Skeletal muscle tissue (tissue), 4 donors: Measurements from ENCODE around the gene LUC7L. TPM values are rescaled to one million over a fixed set of nuclear protein-coding genes. Genes with fewer than 3 reads are reported as not detected.

Experiments
- H3K27ac ChIP-seq: one replicate; pipeline ENCODE4 v1.7.0; 2013; ENCODE audit warnings: mild to moderate bottlenecking, low read depth, low read length, inconsistent platforms
- H3K27me3 ChIP-seq, 3 donors: one replicate each; pipeline ENCODE4 v1.7.0; 2013; ENCODE audit warnings: low read length in 3 of 3; ENCODE audit not compliant: control insufficient read depth in 3 of 3, insufficient read depth in 3 of 3
- H3K36me3 ChIP-seq, 3 donors: one replicate each; pipeline ENCODE4 v1.7.0; 2013; ENCODE audit warnings: low read length in 3 of 3; ENCODE audit not compliant: control insufficient read depth in 3 of 3, insufficient read depth in 3 of 3
- H3K4me1 ChIP-seq, 3 donors: one replicate each; pipeline ENCODE4 v1.7.0; 2013; ENCODE audit warnings: low read length in 3 of 3, mild to moderate bottlenecking in 3 of 3; ENCODE audit not compliant: control insufficient read depth in 3 of 3, insufficient read depth in 3 of 3
- H3K4me3 ChIP-seq, 3 donors: one replicate each; pipeline ENCODE4 v1.7.0; 2013; ENCODE audit warnings: low read length in 3 of 3
- H3K9ac ChIP-seq, 3 donors: one replicate each; pipeline ENCODE4 v1.7.0; 2013; ENCODE audit warnings: low read length in 3 of 3, mild to moderate bottlenecking in 3 of 3, moderate library complexity in 2 of 3, low read depth in 1 of 3
- H3K9me3 ChIP-seq, 3 donors: one replicate each; pipeline ENCODE4 v1.7.0; 2013; ENCODE audit warnings: low read length in 3 of 3; ENCODE audit not compliant: control insufficient read depth in 3 of 3
- total RNA-seq: library from RNA; depleted of rRNA; stranded (reverse); fragments of >200 nt; gene quantifications from one replicate; pipeline ENCODE4 v1.2.3, GENCODE V29; 2014
- donor health status: Osteomylitis.

LUC7L gene
- total RNA-seq, 1 donor from 2014 or later = 38.1 TPM

DNA sequence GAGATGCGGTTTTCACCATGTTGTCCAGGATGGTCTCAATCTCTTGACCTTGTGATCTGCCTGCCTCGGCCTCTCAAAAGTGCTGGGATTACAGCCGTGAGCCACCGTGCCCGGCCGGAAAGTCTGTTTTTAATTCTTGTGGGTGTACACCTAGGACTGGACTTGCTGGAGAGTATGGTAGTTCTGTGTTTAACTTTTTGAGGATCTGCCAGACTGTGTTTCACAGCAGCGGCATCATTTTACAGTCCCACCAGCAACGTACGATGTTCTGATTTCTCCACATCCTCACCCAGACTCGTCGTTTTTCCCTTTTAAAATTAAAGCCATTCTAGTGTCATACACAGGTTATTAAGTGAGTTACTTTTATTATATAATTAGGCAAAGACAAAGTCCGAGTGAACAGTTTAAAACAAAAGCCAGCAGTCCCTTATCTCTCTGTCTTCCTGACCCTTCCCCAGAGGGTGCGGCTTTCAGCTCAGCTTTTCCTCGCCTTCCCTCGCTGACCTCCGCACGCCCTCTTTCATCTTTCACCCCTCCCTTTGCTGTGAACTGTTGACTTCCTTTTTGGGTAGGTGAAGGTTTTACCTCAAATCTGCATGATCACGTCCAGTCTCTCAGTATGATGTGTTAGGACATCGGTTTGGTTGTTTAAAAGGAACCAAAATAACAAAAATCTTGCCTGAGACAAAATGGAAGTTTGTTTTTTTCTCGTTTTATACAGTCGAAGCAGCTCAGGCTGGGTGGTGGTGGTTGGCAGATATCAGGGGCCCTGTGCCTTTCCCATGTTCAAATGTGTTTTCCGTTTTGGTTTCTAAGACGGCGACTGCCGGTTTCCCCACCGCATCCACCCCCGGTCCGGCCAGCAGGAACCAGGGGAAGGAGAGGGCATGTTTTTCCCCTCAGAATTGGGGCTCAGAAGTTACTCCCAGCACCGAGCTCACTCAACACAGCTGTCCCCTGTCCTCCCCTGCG, 23.4 kb upstream of the LUC7L start:
- H3K27ac ChIP-seq = no peak overlapping the region
- H3K4me3 ChIP-seq = no peak overlapping the region
- peaks cover 38 to 42% (median 38%) of the 10 kb centered on the region in 3 donors for H3K36me3 ChIP-seq
- peaks cover 0 to 2% (median 0%) of the 10 kb centered on the region in 3 donors for H3K4me1 ChIP-seq
- no peaks in the 10 kb centered on the region for H3K27me3 ChIP-seq
- H3K9ac ChIP-seq = peak overlapping the region in 1 of 3 donors; percentile 21
- H3K9me3 ChIP-seq = no peaks in the 10 kb centered on the region

DNA sequence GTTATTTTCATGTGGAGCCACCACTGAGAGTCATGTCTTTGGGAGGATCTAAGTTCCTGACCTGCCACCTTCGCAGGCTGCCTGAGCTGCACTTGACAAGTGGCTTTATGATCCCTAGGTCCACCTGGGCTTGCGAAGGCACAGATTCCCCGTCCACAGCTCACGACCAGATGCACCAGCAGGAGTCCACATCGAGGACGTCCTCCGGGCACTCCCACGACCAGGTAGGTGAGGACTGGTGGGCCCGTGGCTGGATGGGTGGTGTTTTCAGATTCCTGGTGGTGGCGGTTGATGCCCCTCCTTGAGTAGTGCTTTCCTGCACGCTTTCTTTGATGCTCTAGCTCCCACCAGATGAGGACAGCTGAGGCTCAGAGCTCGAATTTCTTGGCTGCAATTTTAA, 20.2 kb upstream of the LUC7L start:
- Histone ChIP-seq H3K4me1 (peaks cover 0 to 2% (median 0%) of the 10 kb centered on the region in 3 donors), H3K9me3 (no peaks in the 10 kb centered on the region), H3K36me3 (peaks cover 25 to 27% (median 25%) of the 10 kb centered on the region in 3 donors), H3K9ac (no peak overlapping the region), H3K27ac (no peak overlapping the region), H3K27me3 (no peaks in the 10 kb centered on the region), H3K4me3 (no peak overlapping the region)

DNA sequence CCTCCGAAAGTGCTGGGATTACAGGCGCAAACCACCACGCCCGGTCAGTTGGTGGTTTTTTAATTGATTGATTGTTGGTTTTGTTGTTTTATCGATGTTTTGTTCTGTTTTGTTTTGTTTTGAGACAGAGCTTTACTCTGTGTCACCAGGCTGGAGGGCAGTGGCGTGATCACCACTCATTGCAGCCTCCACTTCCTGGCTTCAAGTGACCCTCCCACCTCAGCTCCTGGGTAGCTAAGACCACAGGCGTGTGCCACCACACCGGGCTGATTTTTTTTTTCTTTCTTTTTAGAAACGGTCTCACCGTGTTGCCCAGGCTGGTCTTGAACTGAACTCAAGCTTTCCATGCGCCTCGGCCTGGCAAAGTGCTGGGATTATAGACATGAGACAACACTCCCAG, 17.8 kb upstream of the LUC7L start:
- no peak overlapping the region for H3K9ac ChIP-seq
- H3K9me3 ChIP-seq = no peaks in the 10 kb centered on the region
- no peak overlapping the region for H3K4me3 ChIP-seq
- H3K27ac ChIP-seq = no peak overlapping the region
- no peaks in the 10 kb centered on the region for H3K27me3 ChIP-seq
- H3K36me3 ChIP-seq = peaks cover 11 to 16% (median 13%) of the 10 kb centered on the region in 3 donors
- peaks cover 4 to 11% (median 11%) of the 10 kb centered on the region in 3 donors for H3K4me1 ChIP-seq

DNA sequence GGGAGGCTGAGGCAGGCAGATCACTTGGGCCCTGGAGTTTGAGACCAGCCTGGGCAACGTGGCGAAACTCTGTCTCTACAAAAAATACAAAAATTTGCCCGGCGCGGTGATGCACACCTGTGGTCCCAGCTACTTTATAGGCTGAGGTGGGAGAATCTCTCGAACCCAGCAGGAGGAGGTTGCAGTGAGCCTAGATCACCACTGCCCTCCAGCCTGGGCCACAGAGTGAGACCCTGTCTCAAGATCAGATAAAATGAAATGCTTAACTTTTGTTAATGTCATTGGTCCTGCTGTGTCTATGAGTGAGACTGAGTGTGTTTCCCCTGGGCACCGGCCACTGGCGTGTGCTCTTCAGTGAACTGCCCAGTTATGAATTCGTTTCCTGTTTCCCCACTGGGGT, 15.9 kb upstream of the LUC7L start:
- H3K9ac ChIP-seq = no peak overlapping the region
- peaks cover 1 to 11% (median 7%) of the 10 kb centered on the region in 3 donors for H3K36me3 ChIP-seq
- no peaks in the 10 kb centered on the region for H3K9me3 ChIP-seq
- peaks cover 10 to 24% (median 21%) of the 10 kb centered on the region in 3 donors for H3K4me1 ChIP-seq
- H3K4me3 ChIP-seq = no peak overlapping the region
- H3K27ac ChIP-seq = no peak overlapping the region
- no peaks in the 10 kb centered on the region for H3K27me3 ChIP-seq

DNA sequence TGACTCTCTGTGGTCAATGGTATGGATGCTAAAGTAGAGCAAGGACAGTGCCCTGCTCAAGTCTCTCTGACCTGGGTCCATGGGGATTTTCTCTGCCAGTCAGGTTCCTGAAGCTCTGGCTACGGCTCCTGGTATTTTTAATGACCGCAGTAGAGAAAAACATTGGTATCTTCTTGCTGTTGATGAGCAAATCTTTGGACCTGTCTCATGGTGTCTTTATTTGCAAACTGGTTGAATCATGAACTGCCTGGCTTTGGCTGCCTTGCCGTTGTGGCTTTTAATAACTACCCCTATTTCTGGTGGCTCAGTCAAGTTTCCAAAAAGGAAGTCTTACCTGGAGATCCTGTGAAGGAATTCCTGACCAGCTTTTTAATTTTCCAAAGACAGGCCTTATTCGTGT, 14.1 kb upstream of the LUC7L start:
- peaks cover 14 to 30% (median 29%) of the 10 kb centered on the region in 3 donors for H3K4me1 ChIP-seq
- H3K27ac ChIP-seq = peak overlapping the region; percentile 75

DNA sequence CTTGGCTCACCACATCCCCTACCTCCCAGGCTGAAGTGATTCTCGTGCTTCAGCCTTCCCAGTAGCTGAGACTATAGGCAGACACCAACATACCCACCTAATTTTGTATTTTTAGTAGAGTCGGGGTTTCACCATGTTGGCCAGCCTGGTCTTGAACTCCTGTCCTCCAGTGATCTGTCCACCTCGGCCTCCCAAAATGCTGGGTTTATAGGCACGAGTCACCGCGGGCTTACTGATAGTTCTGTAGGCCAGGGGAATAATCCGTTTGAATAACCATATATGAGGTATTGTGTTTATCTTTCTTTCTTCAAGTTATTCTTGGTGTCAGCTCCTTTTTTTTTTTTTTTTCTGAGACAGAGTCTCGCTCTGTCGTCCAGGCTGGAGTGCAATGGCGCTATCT, 13.0 kb upstream of the LUC7L start:
- H3K4me3 ChIP-seq = no peak overlapping the region
- H3K9me3 ChIP-seq = no peaks in the 10 kb centered on the region
- H3K27ac ChIP-seq = peak overlapping the region; percentile 1
- peaks cover 14 to 30% (median 29%) of the 10 kb centered on the region in 3 donors for H3K4me1 ChIP-seq
- no peak overlapping the region for H3K9ac ChIP-seq
- no peaks in the 10 kb centered on the region for H3K27me3 ChIP-seq
- peaks cover 0 to 2% (median 0%) of the 10 kb centered on the region in 3 donors for H3K36me3 ChIP-seq

More for the DNA sequence above, 14.1 kb upstream of the LUC7L start:
- peak overlapping the region in 2 of 3 donors; percentile 16 to 45 for H3K9ac ChIP-seq
- no peaks in the 10 kb centered on the region for H3K27me3 ChIP-seq
- no peaks in the 10 kb centered on the region for H3K9me3 ChIP-seq
- peak overlapping the region in 1 of 3 donors; percentile 35 for H3K4me3 ChIP-seq
- H3K36me3 ChIP-seq = peaks cover 0 to 2% (median 0%) of the 10 kb centered on the region in 3 donors

DNA sequence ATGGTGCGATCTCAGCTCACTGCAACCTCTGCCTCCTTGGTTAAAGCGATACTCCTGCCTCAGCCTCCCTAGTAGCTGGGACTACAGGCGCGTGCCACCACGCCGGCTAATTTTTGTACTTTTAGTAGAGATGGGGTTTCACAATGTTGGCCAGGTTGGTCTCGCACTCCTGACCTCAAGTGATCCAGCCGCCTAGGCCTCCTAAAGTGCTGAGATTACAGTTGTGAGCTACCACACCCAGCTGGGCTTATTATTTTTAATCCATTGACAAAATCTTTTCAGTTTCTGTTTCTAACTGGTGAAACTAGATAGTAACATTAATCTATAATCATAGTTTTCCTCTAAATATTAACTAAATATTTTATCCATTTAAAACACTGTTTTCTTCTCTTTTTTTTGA, 11.3 kb upstream of the LUC7L start:
- Histone ChIP-seq H3K4me1 (peaks cover 15 to 35% (median 29%) of the 10 kb centered on the region in 3 donors), H3K36me3 (peaks cover 0 to 2% (median 0%) of the 10 kb centered on the region in 3 donors), H3K4me3 (no peak overlapping the region), H3K27ac (peak overlapping the region; percentile 32), H3K27me3 (no peaks in the 10 kb centered on the region), H3K9ac (no peak overlapping the region), H3K9me3 (no peaks in the 10 kb centered on the region)

DNA sequence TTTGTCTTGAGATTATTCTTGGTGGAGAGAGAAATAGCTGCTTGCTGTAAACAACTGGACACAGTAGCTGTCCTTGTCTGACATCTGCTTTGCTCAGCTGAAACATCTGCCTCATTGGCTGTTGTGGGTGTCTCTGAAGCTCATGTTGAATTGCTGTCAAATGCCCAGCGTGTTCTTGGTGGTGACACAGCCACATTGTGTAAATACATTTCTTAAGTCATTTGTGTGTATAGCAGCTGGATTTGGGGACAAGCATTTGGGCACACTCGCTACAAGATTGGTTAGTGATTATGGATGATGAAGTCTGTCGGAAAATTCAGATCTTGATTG, 10.7 kb upstream of the LUC7L start:
- no peak overlapping the region for H3K4me3 ChIP-seq
- peak overlapping the region; percentile 32 for H3K27ac ChIP-seq
- H3K9ac ChIP-seq = peak overlapping the region in 1 of 3 donors; percentile 28
- H3K27me3 ChIP-seq = no peaks in the 10 kb centered on the region
- peaks cover 19 to 39% (median 35%) of the 10 kb centered on the region in 3 donors for H3K4me1 ChIP-seq
- no peaks in the 10 kb centered on the region for H3K9me3 ChIP-seq
- peaks cover 0 to 2% (median 0%) of the 10 kb centered on the region in 3 donors for H3K36me3 ChIP-seq

DNA sequence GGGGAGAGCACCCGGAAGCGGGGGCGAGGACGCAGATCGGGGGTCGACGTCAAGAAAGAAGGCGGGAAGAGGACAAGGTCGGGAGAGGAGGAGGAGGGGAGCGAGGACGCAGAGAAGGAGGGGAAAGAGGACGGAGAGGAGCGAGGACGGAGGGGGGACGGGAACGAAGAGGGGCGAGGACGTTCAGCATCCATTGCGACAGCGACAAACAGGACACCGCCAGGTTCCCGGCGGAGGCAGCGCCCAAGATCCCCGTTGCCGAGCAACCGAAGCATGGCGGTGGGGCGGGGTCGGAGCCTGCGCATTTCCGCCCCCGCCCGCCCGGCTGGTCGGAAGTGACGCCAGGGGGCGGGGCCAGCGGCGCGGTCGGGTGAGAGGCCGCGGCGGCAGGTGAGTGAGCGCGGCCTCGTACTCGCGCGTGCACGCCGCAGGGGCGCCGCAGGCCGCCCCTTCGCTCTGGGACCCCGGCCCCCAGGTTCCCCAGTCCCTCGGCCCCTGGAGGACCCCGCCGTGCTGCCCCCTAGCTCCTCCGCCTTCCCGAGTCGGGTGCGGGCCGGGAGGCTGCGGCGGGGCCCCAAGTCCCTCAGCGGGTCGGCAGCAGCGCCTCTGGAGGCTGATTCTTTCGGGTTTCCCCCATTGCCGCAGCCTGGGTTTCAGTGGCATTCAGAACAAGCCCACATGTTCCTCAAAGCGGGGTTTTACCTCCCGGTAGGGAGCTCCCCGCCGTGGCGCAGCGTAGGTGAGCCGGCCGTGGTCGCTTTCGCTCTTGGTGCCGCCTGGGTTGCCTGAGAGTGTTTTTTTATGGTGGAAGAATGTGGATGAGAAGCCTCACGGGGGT, 5.4 kb upstream of the LUC7L start, which contains the start of gene FAM234A:
Gene FAM234A, plus strand, starts transcription at position 354 of the 838 bp plus-strand sequence. CDS start 19,593 bp downstream, outside the sequence.
- H3K27ac ChIP-seq = peak within 1 kb of the TSS; percentile 98
- H3K9me3 ChIP-seq = no peaks in the 10 kb centered on the region
- H3K27me3 ChIP-seq = no peaks in the 10 kb centered on the region
- peak within 1 kb of the TSS; percentile 95 to 99 (median 97) for H3K9ac ChIP-seq
- H3K4me3 ChIP-seq = peak within 1 kb of the TSS; percentile 74 to 94 (median 93)
- peaks cover 6 to 14% (median 14%) of the 10 kb centered on the region in 3 donors for H3K4me1 ChIP-seq
- no peaks in the 10 kb centered on the region for H3K36me3 ChIP-seq
